ENCODE results near the gene NME1.
"Not testable (repeated sequence)": the region's sequence is repeated elsewhere in the genome, so short reads cannot be mapped to it uniquely, and the experiment has no call there.

Gene NME1

GRCh38 chr17:51170736-51171135 lies 17.4 kb downstream of the NME1 start:
- H3K4me1 ChIP-seq (ENCODE audit: control insufficient read depth in 1 of 2, insufficient read depth in 1 of 2, low read depth in 1 of 2, low read length in 1 of 2), result peaks cover 7 to 13% of the 10 kb centered on the region in 2 experiments
- no peak overlapping the region for H3K4me3 ChIP-seq (ENCODE audit: low read depth in 1 of 2, low read length in 1 of 2)
- no peak for TF ChIP-seq CTCF (IDR thresholded peaks at IDR 0.05)
- no peaks in the 10 kb centered on the region for H3K36me3 ChIP-seq
- H3K27me3 ChIP-seq, result no peaks in the 10 kb centered on the region
- H3K9me3 ChIP-seq, result no peaks in the 10 kb centered on the region
- no peak overlapping the region for H3K27ac ChIP-seq

- H3K27me3 ChIP-seq; H3K36me3 ChIP-seq; H3K4me1 ChIP-seq (ENCODE audit: control insufficient read depth in 1 of 2, insufficient read depth in 1 of 2, low read depth in 1 of 2, low read length in 1 of 2); H3K4me3 ChIP-seq (ENCODE audit: low read depth in 1 of 2, low read length in 1 of 2); H3K27ac ChIP-seq; H3K9me3 ChIP-seq: not testable (repeated sequence)
These were observed 18.7 kb downstream of the NME1 start for GRCh38 chr17:51172030-51172429.

- H3K9me3 ChIP-seq, result no peaks in the 10 kb centered on the region
- H3K27ac ChIP-seq, result no peak overlapping the region
- no peaks in the 10 kb centered on the region for H3K4me1 ChIP-seq (ENCODE audit: control insufficient read depth in 1 of 2, insufficient read depth in 1 of 2, low read depth in 1 of 2, low read length in 1 of 2)
- H3K4me3 ChIP-seq (ENCODE audit: low read depth in 1 of 2, low read length in 1 of 2), result no peak overlapping the region
- H3K27me3 ChIP-seq, result no peaks in the 10 kb centered on the region
- no peak for TF ChIP-seq CTCF (IDR thresholded peaks at IDR 0.05)
- peaks cover 59% of the 10 kb centered on the region for H3K36me3 ChIP-seq
These were observed 27.1 kb downstream of the NME1 start for GRCh38 chr17:51180486-51180885.

GRCh38 chr17:51184124-51184523 lies 30.8 kb downstream of the NME1 start:
- no peak overlapping the region for H3K27ac ChIP-seq
- H3K9me3 ChIP-seq, result no peaks in the 10 kb centered on the region
- H3K27me3 ChIP-seq, result no peaks in the 10 kb centered on the region
- H3K4me1 ChIP-seq (ENCODE audit: control insufficient read depth in 1 of 2, insufficient read depth in 1 of 2, low read depth in 1 of 2, low read length in 1 of 2), result no peaks in the 10 kb centered on the region
- no peak for TF ChIP-seq CTCF (IDR thresholded peaks at IDR 0.05)
- H3K36me3 ChIP-seq, result peaks cover 82% of the 10 kb centered on the region
- H3K4me3 ChIP-seq (ENCODE audit: low read depth in 1 of 2, low read length in 1 of 2), result no peak overlapping the region

- no peak overlapping the region for H3K27ac ChIP-seq
- H3K4me3 ChIP-seq (ENCODE audit: low read depth in 1 of 2, low read length in 1 of 2), result no peak overlapping the region
- H3K4me1 ChIP-seq (ENCODE audit: control insufficient read depth in 1 of 2, insufficient read depth in 1 of 2, low read depth in 1 of 2, low read length in 1 of 2), result no peaks in the 10 kb centered on the region
- no peaks in the 10 kb centered on the region for H3K27me3 ChIP-seq
- TF ChIP-seq CTCF (IDR thresholded peaks at IDR 0.05), result no peak
- peaks cover 85% of the 10 kb centered on the region for H3K36me3 ChIP-seq
- H3K9me3 ChIP-seq, result no peaks in the 10 kb centered on the region
These were observed 32.5 kb downstream of the NME1 start for GRCh38 chr17:51185763-51186332.

GRCh38 chr17:51188271-51188833 lies 35.0 kb downstream of the NME1 start:
- no peak overlapping the region for H3K27ac ChIP-seq
- H3K27me3 ChIP-seq, result no peaks in the 10 kb centered on the region
- H3K4me3 ChIP-seq (ENCODE audit: low read depth in 1 of 2, low read length in 1 of 2), result no peak overlapping the region
- H3K36me3 ChIP-seq, result peaks cover 92% of the 10 kb centered on the region
- H3K4me1 ChIP-seq (ENCODE audit: control insufficient read depth in 1 of 2, insufficient read depth in 1 of 2, low read depth in 1 of 2, low read length in 1 of 2), result no peaks in the 10 kb centered on the region
- no peaks in the 10 kb centered on the region for H3K9me3 ChIP-seq
- TF ChIP-seq CTCF (IDR thresholded peaks at IDR 0.05), result no peak

Data from neutrophil (primary cell).